ENCODE data around the gene SMIM32. TPM values are rescaled to one million over a fixed set of nuclear protein-coding genes. Genes with fewer than 3 reads are reported as not detected.

Gene SMIM32
- total RNA-seq, 1 donor from 2014 or later = not detected

- Mint-ChIP-seq H3K27ac (ENCODE audit: unreplicated experiment) (no peak overlapping the region), H3K9me3 (ENCODE audit: unreplicated experiment) (no peaks in the 10 kb centered on the region), H3K4me1 (ENCODE audit: unreplicated experiment) (no peaks in the 10 kb centered on the region), H3K36me3 (ENCODE audit: unreplicated experiment) (peaks cover 2% of the 10 kb centered on the region), H3K27me3 (ENCODE audit: unreplicated experiment) (peaks cover 26% of the 10 kb centered on the region), H3K4me3 (ENCODE audit: unreplicated experiment) (no peak overlapping the region)
- no peak for DNase-seq (ENCODE audit: extremely low spot score, unreplicated experiment)
- TF ChIP-seq CTCF (IDR thresholded peaks at IDR 0.05) = no peak
Observed at GRCh38 chr5:136213919-136214493, 21.0 kb upstream of the SMIM32 start.

- Mint-ChIP-seq H3K36me3 (ENCODE audit: unreplicated experiment) (peaks cover 2% of the 10 kb centered on the region), H3K9me3 (ENCODE audit: unreplicated experiment) (no peaks in the 10 kb centered on the region), H3K27me3 (ENCODE audit: unreplicated experiment) (peaks cover 23% of the 10 kb centered on the region), H3K27ac (ENCODE audit: unreplicated experiment) (no peak overlapping the region), H3K4me3 (ENCODE audit: unreplicated experiment) (no peak overlapping the region), H3K4me1 (ENCODE audit: unreplicated experiment) (no peaks in the 10 kb centered on the region)
- no peak for DNase-seq (ENCODE audit: extremely low spot score, unreplicated experiment)
- peak; percentile 93 for TF ChIP-seq CTCF (IDR thresholded peaks at IDR 0.05)
Observed at GRCh38 chr5:136212252-136212721, 19.3 kb upstream of the SMIM32 start.

GRCh38 chr5:136211282-136212040 lies 18.5 kb upstream of the SMIM32 start:
- Mint-ChIP-seq H3K4me1 (ENCODE audit: unreplicated experiment) (no peaks in the 10 kb centered on the region), H3K9me3 (ENCODE audit: unreplicated experiment) (no peaks in the 10 kb centered on the region), H3K27me3 (ENCODE audit: unreplicated experiment) (peaks cover 23% of the 10 kb centered on the region), H3K4me3 (ENCODE audit: unreplicated experiment) (no peak overlapping the region), H3K27ac (ENCODE audit: unreplicated experiment) (no peak overlapping the region), H3K36me3 (ENCODE audit: unreplicated experiment) (peaks cover 2% of the 10 kb centered on the region)
- DNase-seq (ENCODE audit: extremely low spot score, unreplicated experiment) = no peak
- TF ChIP-seq CTCF (IDR thresholded peaks at IDR 0.05) = no peak

GRCh38 chr5:136210259-136210658 lies 17.3 kb upstream of the SMIM32 start:
- no peak for TF ChIP-seq CTCF (IDR thresholded peaks at IDR 0.05)
- Mint-ChIP-seq H3K4me3 (ENCODE audit: unreplicated experiment) (no peak overlapping the region), H3K27ac (ENCODE audit: unreplicated experiment) (no peak overlapping the region), H3K27me3 (ENCODE audit: unreplicated experiment) (peaks cover 23% of the 10 kb centered on the region), H3K4me1 (ENCODE audit: unreplicated experiment) (no peaks in the 10 kb centered on the region), H3K9me3 (ENCODE audit: unreplicated experiment) (peaks cover 3% of the 10 kb centered on the region), H3K36me3 (ENCODE audit: unreplicated experiment) (peaks cover 2% of the 10 kb centered on the region)
- DNase-seq (ENCODE audit: extremely low spot score, unreplicated experiment) = no peak

- H3K4me3 Mint-ChIP-seq (ENCODE audit: unreplicated experiment) = no peak overlapping the region
- TF ChIP-seq CTCF (IDR thresholded peaks at IDR 0.05) = no peak
- peaks cover 2% of the 10 kb centered on the region for H3K36me3 Mint-ChIP-seq (ENCODE audit: unreplicated experiment)
- no peak for DNase-seq (ENCODE audit: extremely low spot score, unreplicated experiment)
- H3K9me3 Mint-ChIP-seq (ENCODE audit: unreplicated experiment) = peaks cover 4% of the 10 kb centered on the region
- no peak overlapping the region for H3K27ac Mint-ChIP-seq (ENCODE audit: unreplicated experiment)
- no peaks in the 10 kb centered on the region for H3K4me1 Mint-ChIP-seq (ENCODE audit: unreplicated experiment)
- H3K27me3 Mint-ChIP-seq (ENCODE audit: unreplicated experiment) = peaks cover 23% of the 10 kb centered on the region
Observed at GRCh38 chr5:136209346-136209910, 16.5 kb upstream of the SMIM32 start.

All from osteocyte (in vitro differentiated cells).